Nucleus accumbens (tissue), 56 donors: ENCODE measurements around the gene FBXO11.
"Not testable (repeated sequence)": the region's sequence is repeated elsewhere in the genome, so short reads cannot be mapped to it uniquely, and the experiment has no call there.

Source experiments
- DNase-seq, 56 donors: peaks; one replicate each; lab custom pipeline; 2025; lab: John Stamatoyannopoulos, UW

FBXO11 gene

GRCh38 chr2:47899915-47900816 lies 6.1 kb downstream of the FBXO11 start:
- DNase-seq: no peak

GRCh38 chr2:47897883-47898731 lies 8.2 kb downstream of the FBXO11 start:
- no peak for DNase-seq

- not testable (repeated sequence) for DNase-seq
Measured at GRCh38 chr2:47897191-47897882, 9.0 kb downstream of the FBXO11 start.

GRCh38 chr2:47896450-47896968 lies 9.8 kb downstream of the FBXO11 start:
- DNase-seq: no peak

GRCh38 chr2:47893771-47894170 lies 12.5 kb downstream of the FBXO11 start:
- no peak for DNase-seq

- DNase-seq: no peak
Measured at GRCh38 chr2:47892338-47892730, 14.0 kb downstream of the FBXO11 start.

- DNase-seq: no peak
Measured at GRCh38 chr2:47891369-47892337, 14.6 kb downstream of the FBXO11 start.

- no peak for DNase-seq
Measured at GRCh38 chr2:47890711-47891368, 15.5 kb downstream of the FBXO11 start.

GRCh38 chr2:47888581-47889280 lies 17.6 kb downstream of the FBXO11 start:
- DNase-seq: no peak

- DNase-seq: no peak
Measured at GRCh38 chr2:47876912-47877311, 29.4 kb downstream of the FBXO11 start.

GRCh38 chr2:47872941-47873340 lies 33.4 kb downstream of the FBXO11 start:
- no peak for DNase-seq

- no peak for DNase-seq
Measured at GRCh38 chr2:47870641-47871540, 35.4 kb downstream of the FBXO11 start.

- DNase-seq: peak in 1 of 56 donors; percentile 16
Measured at GRCh38 chr2:47869859-47870595, 36.3 kb downstream of the FBXO11 start.

GRCh38 chr2:47868611-47869352 lies 37.5 kb downstream of the FBXO11 start:
- DNase-seq: no peak

GRCh38 chr2:47867205-47867604 lies 39.1 kb downstream of the FBXO11 start:
- peak in 11 of 56 donors; percentile 1 to 60 (median 13) for DNase-seq

GRCh38 chr2:47864566-47864965 lies 41.7 kb downstream of the FBXO11 start:
- DNase-seq: no peak
